Measurements from ENCODE around the gene RPS10.

The RPS10 gene

GRCh38 chr6:34393191-34393965 lies 32.5 kb downstream of the RPS10 start:
- H3K27ac ChIP-seq (ENCODE audit: insufficient read depth, low read depth, low read length, poor library complexity, severe bottlenecking): no peak overlapping the region
- no peaks in the 10 kb centered on the region for H3K36me3 ChIP-seq (ENCODE audit: control insufficient read depth, insufficient read depth, low read length)
- no peaks in the 10 kb centered on the region for H3K27me3 ChIP-seq (ENCODE audit: control insufficient read depth, insufficient read depth, low read length, poor library complexity, severe bottlenecking)
- H3K4me1 ChIP-seq (ENCODE audit: control insufficient read depth, insufficient read depth, low read length): no peaks in the 10 kb centered on the region
- WGBS, 2 experiments: 88 to 93% methylated on average over 14 to 16 of the region's 16 CpGs
- peak overlapping the region; percentile 78 for H3K4me3 ChIP-seq (ENCODE audit: insufficient read depth, low read depth, low read length)
- no peaks in the 10 kb centered on the region for H3K9me3 ChIP-seq (ENCODE audit: control insufficient read depth, low read length)

DNA sequence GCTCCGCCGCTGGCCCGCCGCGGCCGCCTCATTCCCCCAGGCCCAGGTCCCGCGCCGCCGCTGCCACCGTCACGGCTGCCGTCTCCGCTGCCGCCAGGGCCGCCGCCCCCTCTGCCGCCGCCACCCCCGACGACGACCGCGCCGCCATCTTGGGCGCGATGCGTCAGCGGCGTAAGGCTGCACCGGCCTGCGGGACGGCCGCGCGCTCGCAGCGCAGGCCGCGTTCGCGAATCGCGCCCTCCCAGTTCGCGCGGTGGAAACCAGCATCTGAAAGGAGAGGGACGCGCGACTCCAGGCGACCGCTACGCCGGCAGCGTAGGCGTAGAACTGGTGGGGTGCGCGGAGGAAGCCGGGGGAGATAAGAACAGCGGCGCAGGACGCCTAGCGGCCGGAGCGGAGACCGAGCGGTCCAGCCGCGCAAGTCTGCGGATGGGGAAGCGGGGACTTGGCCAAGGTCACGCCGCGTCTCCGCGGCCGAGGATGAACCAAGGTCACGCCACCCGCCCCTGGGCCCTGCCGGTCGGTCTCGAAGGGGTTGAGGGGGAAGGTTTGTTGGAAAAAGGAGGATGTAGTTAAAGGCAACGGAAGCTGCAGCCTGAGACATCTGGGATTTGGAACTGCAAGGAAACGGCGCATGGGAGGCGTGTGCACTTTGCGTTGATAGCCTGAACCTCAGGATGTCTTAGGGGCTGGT lies 33.2 kb downstream of the RPS10 start, which contains the start of gene NUDT3:
NUDT3 (minus strand) TSS at position 173 of the 694 bp plus-strand sequence. CDS start 307 bp downstream, outside the sequence.
- Histone ChIP-seq H3K9me3 (ENCODE audit: control insufficient read depth, low read length) (no peaks in the 10 kb centered on the region), H3K27me3 (ENCODE audit: control insufficient read depth, insufficient read depth, low read length, poor library complexity, severe bottlenecking) (no peaks in the 10 kb centered on the region), H3K4me3 (ENCODE audit: insufficient read depth, low read depth, low read length) (peak within 1 kb of the TSS; percentile 78), H3K27ac (ENCODE audit: insufficient read depth, low read depth, low read length, poor library complexity, severe bottlenecking) (peak within 1 kb of the TSS; percentile 71), H3K4me1 (ENCODE audit: control insufficient read depth, insufficient read depth, low read length) (no peaks in the 10 kb centered on the region), H3K36me3 (ENCODE audit: control insufficient read depth, insufficient read depth, low read length) (no peaks in the 10 kb centered on the region)
- whole genome bisulfite sequencing, 2 experiments: 2 to 3% methylated on average over 87 of the region's 87 CpGs

DNA sequence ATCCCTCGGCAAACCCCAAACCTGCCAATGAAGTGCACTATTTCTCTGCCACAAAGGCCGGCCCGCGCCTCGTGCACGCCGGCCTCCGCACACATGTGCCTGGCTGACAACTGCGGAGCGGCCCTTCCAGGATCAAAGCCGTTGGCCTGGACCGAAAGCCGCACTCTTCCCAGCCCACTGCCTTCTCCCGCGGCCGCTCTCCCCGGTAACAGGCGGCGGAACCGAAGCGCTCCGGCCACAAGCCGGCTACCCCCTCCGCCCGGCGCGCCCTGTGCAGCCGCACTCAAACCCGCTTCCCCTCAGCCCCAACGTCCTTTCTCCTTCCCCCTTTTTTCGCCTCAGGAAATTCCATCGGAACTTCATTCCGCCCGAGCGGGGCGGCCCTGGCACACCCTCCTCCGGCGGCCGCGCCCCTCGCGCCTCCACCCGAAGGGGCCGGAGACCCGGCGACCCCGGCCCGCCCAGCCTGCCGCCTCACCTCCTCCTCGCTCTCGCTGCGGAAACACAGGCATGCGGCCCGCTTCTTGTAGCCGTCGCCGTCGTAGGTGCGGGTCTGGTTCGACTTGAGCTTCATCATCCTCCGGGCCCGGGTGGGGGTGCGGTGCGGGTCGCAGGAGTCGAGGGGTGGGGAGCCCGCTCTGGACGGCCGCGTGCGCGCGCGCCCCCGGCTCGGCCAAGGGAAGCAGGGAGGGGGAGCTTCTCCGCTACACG lies 33.9 kb downstream of the RPS10 start:
- Histone ChIP-seq H3K4me1 (ENCODE audit: control insufficient read depth, insufficient read depth, low read length) (no peaks in the 10 kb centered on the region), H3K9me3 (ENCODE audit: control insufficient read depth, low read length) (no peaks in the 10 kb centered on the region), H3K27me3 (ENCODE audit: control insufficient read depth, insufficient read depth, low read length, poor library complexity, severe bottlenecking) (no peaks in the 10 kb centered on the region), H3K36me3 (ENCODE audit: control insufficient read depth, insufficient read depth, low read length) (no peaks in the 10 kb centered on the region), H3K27ac (ENCODE audit: insufficient read depth, low read depth, low read length, poor library complexity, severe bottlenecking) (peak overlapping the region; percentile 71), H3K4me3 (ENCODE audit: insufficient read depth, low read depth, low read length) (peak overlapping the region; percentile 78)
- 0% methylated on average over 78 of the region's 78 CpGs for WGBS, 2 experiments

DNA sequence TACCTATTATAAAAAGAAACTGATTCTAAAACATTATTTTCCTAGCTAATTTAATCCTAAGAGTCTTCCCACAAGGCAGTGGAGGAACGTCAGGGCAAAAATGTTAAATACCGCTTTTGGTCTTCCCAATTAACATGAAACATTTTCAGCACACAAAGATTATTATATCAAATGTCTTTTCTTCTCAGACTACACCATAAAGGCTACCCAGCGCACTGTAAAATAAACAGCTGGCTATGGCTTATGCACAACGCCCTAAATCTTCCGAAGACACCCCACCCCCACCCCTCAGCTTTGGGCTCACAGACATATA lies 34.4 kb downstream of the RPS10 start:
- Histone ChIP-seq H3K36me3 (ENCODE audit: control insufficient read depth, insufficient read depth, low read length) (no peaks in the 10 kb centered on the region), H3K9me3 (ENCODE audit: control insufficient read depth, low read length) (no peaks in the 10 kb centered on the region), H3K4me3 (ENCODE audit: insufficient read depth, low read depth, low read length) (peak overlapping the region; percentile 78), H3K27me3 (ENCODE audit: control insufficient read depth, insufficient read depth, low read length, poor library complexity, severe bottlenecking) (no peaks in the 10 kb centered on the region), H3K4me1 (ENCODE audit: control insufficient read depth, insufficient read depth, low read length) (peaks cover 4% of the 10 kb centered on the region), H3K27ac (ENCODE audit: insufficient read depth, low read depth, low read length, poor library complexity, severe bottlenecking) (no peak overlapping the region)
- 1% methylated on average over 5 of the region's 5 CpGs for WGBS, 2 experiments

DNA sequence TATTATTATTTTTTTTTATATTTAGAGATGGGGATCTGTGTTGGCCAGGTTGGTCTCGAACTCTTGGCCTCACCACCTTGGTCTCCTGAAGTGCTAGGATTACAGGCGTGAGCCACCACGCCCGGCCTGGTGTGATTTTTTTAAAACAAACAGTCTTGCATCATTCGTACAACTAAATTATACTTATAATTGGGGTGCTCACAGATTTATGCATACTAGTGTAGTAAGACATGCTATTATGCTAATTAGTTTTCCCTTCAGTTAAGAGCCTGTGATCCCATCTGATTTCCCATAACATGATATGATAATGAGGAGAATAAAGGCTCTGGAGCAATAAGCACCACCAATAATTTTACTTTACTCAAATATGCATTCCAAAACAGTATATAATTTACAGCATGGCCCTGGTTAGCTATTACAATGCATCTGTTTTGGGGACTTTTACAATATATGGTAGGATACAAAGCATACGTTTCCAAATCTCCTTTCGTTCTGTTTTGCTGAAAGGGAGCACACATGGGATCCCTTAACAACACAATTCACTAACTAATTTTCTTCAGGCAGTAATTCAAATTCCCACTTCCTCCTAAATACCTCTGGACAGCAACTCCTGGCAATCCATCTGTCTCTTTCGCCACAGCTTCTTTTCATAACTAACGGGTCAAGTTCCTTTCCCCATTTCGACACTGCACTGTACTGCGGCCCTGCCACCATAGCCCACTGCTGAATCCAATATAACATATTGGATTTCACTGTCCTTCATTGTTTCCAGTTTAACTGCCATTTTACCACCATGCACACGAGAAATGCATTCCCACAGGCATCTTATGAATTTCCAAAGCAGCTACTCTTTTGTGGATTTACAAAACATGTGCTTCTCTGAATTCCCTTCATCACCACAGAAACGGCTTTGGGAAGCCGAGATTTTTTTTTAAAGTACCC lies 35.1 kb downstream of the RPS10 start:
- 36 to 49% methylated on average over 12 to 14 of the region's 14 CpGs for WGBS, 2 experiments
- Histone ChIP-seq H3K9me3 (ENCODE audit: control insufficient read depth, low read length) (no peaks in the 10 kb centered on the region), H3K27me3 (ENCODE audit: control insufficient read depth, insufficient read depth, low read length, poor library complexity, severe bottlenecking) (no peaks in the 10 kb centered on the region), H3K4me3 (ENCODE audit: insufficient read depth, low read depth, low read length) (peak overlapping the region; percentile 78), H3K4me1 (ENCODE audit: control insufficient read depth, insufficient read depth, low read length) (peaks cover 9% of the 10 kb centered on the region), H3K27ac (ENCODE audit: insufficient read depth, low read depth, low read length, poor library complexity, severe bottlenecking) (no peak overlapping the region), H3K36me3 (ENCODE audit: control insufficient read depth, insufficient read depth, low read length) (no peaks in the 10 kb centered on the region)

DNA sequence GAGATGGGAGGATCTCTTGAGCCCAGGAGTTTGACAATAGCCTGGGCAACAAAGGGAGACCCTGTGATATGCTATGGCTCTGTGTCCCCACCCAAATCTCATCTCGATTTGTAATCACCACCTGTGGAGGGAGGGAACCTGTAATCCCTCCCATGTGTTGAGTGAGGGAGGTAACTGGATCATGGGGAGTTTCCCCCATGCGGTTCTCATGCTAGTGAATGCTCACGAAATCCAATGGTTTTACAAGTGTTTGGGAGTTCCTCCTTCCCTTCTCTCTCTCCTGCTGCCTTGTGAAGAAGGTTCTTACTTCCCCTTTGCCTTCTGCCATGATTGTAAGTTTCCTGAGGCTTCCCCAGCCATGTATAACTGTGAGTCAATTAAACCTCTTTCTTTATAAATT lies 36.8 kb downstream of the RPS10 start:
- H3K4me1 ChIP-seq (ENCODE audit: control insufficient read depth, insufficient read depth, low read length): peaks cover 9% of the 10 kb centered on the region

DNA sequence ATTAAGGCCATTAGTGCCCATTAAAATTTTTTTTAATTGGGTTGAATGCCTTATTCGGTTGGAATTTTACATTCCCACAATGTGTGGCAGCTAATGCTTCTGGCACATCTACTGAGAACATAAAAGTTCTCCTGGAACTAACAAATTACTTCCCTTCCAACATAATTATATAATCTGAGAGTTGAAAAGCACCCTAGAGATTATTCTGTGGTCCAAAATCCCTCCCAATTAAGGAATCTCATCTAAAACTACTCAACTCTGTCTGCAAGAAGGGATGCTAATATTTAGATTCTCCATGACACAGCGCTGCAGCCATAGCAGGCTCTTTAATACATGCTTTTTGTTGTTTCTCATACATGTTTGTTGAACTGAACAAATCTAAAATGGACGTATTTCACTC lies 37.4 kb downstream of the RPS10 start:
- H3K27ac ChIP-seq (ENCODE audit: insufficient read depth, low read depth, low read length, poor library complexity, severe bottlenecking): no peak overlapping the region
- peaks cover 9% of the 10 kb centered on the region for H3K4me1 ChIP-seq (ENCODE audit: control insufficient read depth, insufficient read depth, low read length)
- H3K9me3 ChIP-seq (ENCODE audit: control insufficient read depth, low read length): no peaks in the 10 kb centered on the region
- no peaks in the 10 kb centered on the region for H3K27me3 ChIP-seq (ENCODE audit: control insufficient read depth, insufficient read depth, low read length, poor library complexity, severe bottlenecking)
- no peak overlapping the region for H3K4me3 ChIP-seq (ENCODE audit: insufficient read depth, low read depth, low read length)
- WGBS, 2 experiments: 94 to 97% methylated on average over 3 of the region's 3 CpGs
- H3K36me3 ChIP-seq (ENCODE audit: control insufficient read depth, insufficient read depth, low read length): no peaks in the 10 kb centered on the region

More for the DNA sequence above, 36.8 kb downstream of the RPS10 start:
- Histone ChIP-seq H3K36me3 (ENCODE audit: control insufficient read depth, insufficient read depth, low read length) (no peaks in the 10 kb centered on the region), H3K9me3 (ENCODE audit: control insufficient read depth, low read length) (no peaks in the 10 kb centered on the region), H3K4me3 (ENCODE audit: insufficient read depth, low read depth, low read length) (no peak overlapping the region), H3K27ac (ENCODE audit: insufficient read depth, low read depth, low read length, poor library complexity, severe bottlenecking) (no peak overlapping the region), H3K27me3 (ENCODE audit: control insufficient read depth, insufficient read depth, low read length, poor library complexity, severe bottlenecking) (no peaks in the 10 kb centered on the region)
- 76 to 85% methylated on average over 3 of the region's 3 CpGs for WGBS, 2 experiments

DNA sequence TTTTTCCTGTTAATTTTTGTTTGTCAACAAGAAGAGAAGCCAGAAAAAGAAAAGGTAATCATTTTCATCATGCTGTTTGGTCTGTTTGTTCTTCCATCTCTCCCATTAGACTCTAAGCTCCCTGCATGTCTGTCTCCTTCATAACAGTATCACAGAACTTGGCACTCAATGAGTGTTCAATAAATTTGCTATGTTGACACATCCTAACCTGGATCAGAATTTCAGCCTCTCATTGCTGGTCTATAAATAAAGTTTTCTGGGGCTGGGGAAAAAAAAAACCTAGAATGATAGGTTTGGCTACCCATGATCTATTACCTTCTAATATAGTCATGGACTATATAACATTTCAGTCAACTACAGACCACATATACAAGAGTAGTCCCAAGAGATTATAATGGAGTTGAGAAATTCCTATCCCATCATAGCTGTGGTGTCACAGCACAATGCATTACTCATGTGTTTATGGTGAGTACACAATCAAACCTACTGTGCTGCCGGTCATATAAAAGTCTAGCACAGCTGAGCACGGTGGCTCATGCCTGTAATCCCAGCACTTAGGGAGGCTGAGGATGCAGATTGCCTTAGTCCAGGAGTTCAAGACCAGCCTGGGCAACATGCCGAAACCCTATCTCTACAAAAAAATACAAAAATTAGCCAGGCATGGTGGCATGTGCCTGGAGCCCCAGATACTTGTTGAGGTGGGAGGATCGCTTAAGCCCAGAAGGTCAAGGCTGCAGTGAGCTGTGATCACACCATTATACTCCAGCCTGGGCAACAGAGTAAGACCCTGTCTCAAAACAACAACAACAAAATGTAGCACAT lies 39.3 kb downstream of the RPS10 start:
- Histone ChIP-seq H3K4me3 (ENCODE audit: insufficient read depth, low read depth, low read length) (no peak overlapping the region), H3K4me1 (ENCODE audit: control insufficient read depth, insufficient read depth, low read length) (peaks cover 9% of the 10 kb centered on the region), H3K9me3 (ENCODE audit: control insufficient read depth, low read length) (no peaks in the 10 kb centered on the region), H3K36me3 (ENCODE audit: control insufficient read depth, insufficient read depth, low read length) (no peaks in the 10 kb centered on the region), H3K27me3 (ENCODE audit: control insufficient read depth, insufficient read depth, low read length, poor library complexity, severe bottlenecking) (no peaks in the 10 kb centered on the region), H3K27ac (ENCODE audit: insufficient read depth, low read depth, low read length, poor library complexity, severe bottlenecking) (no peak overlapping the region)
- 85 to 93% methylated on average over 4 of the region's 4 CpGs for WGBS, 2 experiments

- no peak overlapping the region for H3K27ac ChIP-seq (ENCODE audit: insufficient read depth, low read depth, low read length, poor library complexity, severe bottlenecking)
- H3K27me3 ChIP-seq (ENCODE audit: control insufficient read depth, insufficient read depth, low read length, poor library complexity, severe bottlenecking): no peaks in the 10 kb centered on the region
- 73 to 74% methylated on average over 3 of the region's 3 CpGs for WGBS, 2 experiments
- H3K36me3 ChIP-seq (ENCODE audit: control insufficient read depth, insufficient read depth, low read length): no peaks in the 10 kb centered on the region
- H3K9me3 ChIP-seq (ENCODE audit: control insufficient read depth, low read length): no peaks in the 10 kb centered on the region
- peaks cover 9% of the 10 kb centered on the region for H3K4me1 ChIP-seq (ENCODE audit: control insufficient read depth, insufficient read depth, low read length)
- no peak overlapping the region for H3K4me3 ChIP-seq (ENCODE audit: insufficient read depth, low read depth, low read length)
Measured at GRCh38 chr6:34385793-34386195, 40.1 kb downstream of the RPS10 start.

All from ectodermal cell (in vitro differentiated cells).